ENCODE measurements around the gene ARG1.

The ARG1 gene

GRCh38 chr6:131627724-131628682 is 55.0 kb downstream of the ARG1 start, which contains the start of gene MED23:
TSS of gene MED23 (minus strand) at chr6:131628242. CDS start at chr6:131628049, 193 bp downstream.
- Histone ChIP-seq H3K27me3 (ENCODE audit: control insufficient read depth in 1 of 2, insufficient read depth in 2 of 2, low read length in 2 of 2) (no peaks in the 10 kb centered on the region), H3K9ac (ENCODE audit: low read length in 2 of 2) (peak within 1 kb of the TSS; percentile 81 to 84), H3K4me3 (ENCODE audit: low read length in 2 of 2) (peak within 1 kb of the TSS; percentile 91 to 97), H3K9me3 (ENCODE audit: control insufficient read depth in 2 of 2, low read length in 2 of 2) (no peaks in the 10 kb centered on the region), H3K4me1 (ENCODE audit: control insufficient read depth, insufficient read depth, low read length) (no peaks in the 10 kb centered on the region), H3K27ac (ENCODE audit: low read length) (peak within 1 kb of the TSS; percentile 43), H3K36me3 (ENCODE audit: control insufficient read depth in 2 of 2, insufficient read depth in 2 of 2, low read length in 2 of 2) (peaks cover 13 to 15% of the 10 kb centered on the region in 2 donors)

- Histone ChIP-seq H3K9me3 (ENCODE audit: control insufficient read depth in 2 of 2, low read length in 2 of 2) (no peaks in the 10 kb centered on the region), H3K27me3 (ENCODE audit: control insufficient read depth in 1 of 2, insufficient read depth in 2 of 2, low read length in 2 of 2) (no peaks in the 10 kb centered on the region), H3K4me3 (ENCODE audit: low read length in 2 of 2) (peak overlapping the region; percentile 78 to 91), H3K9ac (ENCODE audit: low read length in 2 of 2) (peak overlapping the region in 1 of 2 donors; percentile 56), H3K27ac (ENCODE audit: low read length) (no peak overlapping the region), H3K36me3 (ENCODE audit: control insufficient read depth in 2 of 2, insufficient read depth in 2 of 2, low read length in 2 of 2) (peaks cover 8 to 10% of the 10 kb centered on the region in 2 donors), H3K4me1 (ENCODE audit: control insufficient read depth, insufficient read depth, low read length) (no peaks in the 10 kb centered on the region)
Observed at GRCh38 chr6:131628726-131629125, 55.7 kb downstream of the ARG1 start.

GRCh38 chr6:131629651-131630050 is 56.6 kb downstream of the ARG1 start:
- H3K27ac ChIP-seq (ENCODE audit: low read length), result no peak overlapping the region
- H3K9me3 ChIP-seq (ENCODE audit: control insufficient read depth in 2 of 2, low read length in 2 of 2), result no peaks in the 10 kb centered on the region
- no peaks in the 10 kb centered on the region for H3K4me1 ChIP-seq (ENCODE audit: control insufficient read depth, insufficient read depth, low read length)
- peaks cover 0 to 2% of the 10 kb centered on the region in 2 donors for H3K36me3 ChIP-seq (ENCODE audit: control insufficient read depth in 2 of 2, insufficient read depth in 2 of 2, low read length in 2 of 2)
- H3K4me3 ChIP-seq (ENCODE audit: low read length in 2 of 2), result no peak overlapping the region
- H3K9ac ChIP-seq (ENCODE audit: low read length in 2 of 2), result no peak overlapping the region
- H3K27me3 ChIP-seq (ENCODE audit: control insufficient read depth in 1 of 2, insufficient read depth in 2 of 2, low read length in 2 of 2), result no peaks in the 10 kb centered on the region

- H3K4me3 ChIP-seq (ENCODE audit: low read length in 2 of 2), result no peak overlapping the region
- no peaks in the 10 kb centered on the region for H3K36me3 ChIP-seq (ENCODE audit: control insufficient read depth in 2 of 2, insufficient read depth in 2 of 2, low read length in 2 of 2)
- no peaks in the 10 kb centered on the region for H3K27me3 ChIP-seq (ENCODE audit: control insufficient read depth in 1 of 2, insufficient read depth in 2 of 2, low read length in 2 of 2)
- H3K9ac ChIP-seq (ENCODE audit: low read length in 2 of 2), result no peak overlapping the region
- H3K27ac ChIP-seq (ENCODE audit: low read length), result no peak overlapping the region
- no peaks in the 10 kb centered on the region for H3K4me1 ChIP-seq (ENCODE audit: control insufficient read depth, insufficient read depth, low read length)
- no peaks in the 10 kb centered on the region for H3K9me3 ChIP-seq (ENCODE audit: control insufficient read depth in 2 of 2, low read length in 2 of 2)
Observed at GRCh38 chr6:131631625-131632289, 58.7 kb downstream of the ARG1 start.

Measured in stomach smooth muscle (tissue), 2 donors.